Uterus (tissue), 2 donors: ENCODE measurements around the gene ALPI.

ENCODE experiments used
- CTCF ChIP-seq, 4 experiments: fragments of 200-600 bp in 2 of 4; fragments of 450-650 bp in 2 of 4; sonication (generic) in 2 of 4; IDR thresholded peaks; one replicate each; pipeline ENCODE4 v1.5.1; 2016 to 2019; ENCODE audit warnings: antibody characterized with exemption in 4 of 4, mild to moderate bottlenecking in 2 of 4, moderate library complexity in 1 of 4
- POLR2A ChIP-seq, 2 donors: fragments of 450-650 bp; IDR thresholded peaks; one replicate each; pipeline ENCODE4 v1.6.1; 2016; ENCODE audit warnings: antibody characterized with exemption in 2 of 2, mild to moderate bottlenecking in 1 of 2, moderate library complexity in 1 of 2

DNA sequence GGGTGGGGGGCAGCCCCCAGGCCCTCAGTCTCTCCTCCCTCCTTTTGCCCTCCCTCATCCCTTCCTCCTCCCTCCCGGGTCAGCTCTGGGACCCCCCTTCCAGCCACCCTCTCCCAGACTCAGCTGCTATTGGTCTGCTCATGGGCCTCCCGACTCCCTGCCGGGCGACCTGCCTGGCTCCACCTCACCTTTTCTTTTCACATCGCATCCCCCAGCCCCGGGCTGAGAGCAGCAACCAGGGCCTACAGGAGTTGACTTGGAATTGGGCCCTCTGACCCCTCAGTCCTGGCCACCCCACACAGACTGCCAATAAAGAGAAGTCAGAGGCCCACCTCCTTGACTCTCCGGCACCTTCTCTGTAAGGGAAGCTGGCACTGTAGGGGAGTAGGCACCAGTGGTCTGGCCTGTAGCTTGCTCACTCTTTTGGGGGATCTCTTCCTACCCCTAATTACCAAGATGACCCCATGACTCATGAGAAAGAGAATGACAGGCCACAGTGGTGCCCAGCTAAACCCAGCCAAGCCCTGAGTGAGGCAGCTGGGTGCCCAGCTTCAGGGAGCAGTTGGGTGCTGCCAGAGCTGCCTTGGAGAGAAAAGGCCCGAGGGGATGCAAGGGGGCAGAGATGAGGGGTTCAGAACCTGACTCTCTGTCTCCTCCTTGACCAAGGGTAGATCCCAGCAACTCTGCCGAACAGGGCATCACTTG, 33.7 kb downstream of the ALPI start:
- TF ChIP-seq CTCF (IDR thresholded peaks at IDR 0.05) (no peak), POLR2A (IDR thresholded peaks at IDR 0.05) (no peak)
